B cell (primary cell): ENCODE results near the gene NFATC2. TPM values are rescaled to one million over a fixed set of nuclear protein-coding genes. Genes with fewer than 3 reads are reported as not detected.

Experiments
- ATAC-seq: fragments of 200-7000 bp; cut with Tn5 transposase; one replicate; pipeline ENCODE4 v1.10.0; 2021; ENCODE audit warnings: low read depth, mild to moderate bottlenecking, moderate number of reproducible peaks, moderate library complexity
- CTCF ChIA-PET: fragments of 350-600 bp; sonication (Branson Sonifier 250); formaldehyde crosslinking; loops from one replicate; lab custom pipeline; 2021; ENCODE audit warnings: antibody characterized with exemption, inconsistent platforms; lab: Charles Lee
- POLR2A ChIA-PET: fragments of 350-600 bp; sonication (Branson Sonifier 250); formaldehyde crosslinking; loops from one replicate; lab custom pipeline; 2021; ENCODE audit warnings: antibody characterized with exemption; lab: Charles Lee
- DNase-seq: peaks from one replicate; pipeline ENCODE4 v3.0.0; 2013
- H2AFZ ChIP-seq: 2 replicates; pipeline ENCODE4 v1.6.1; 2012; ENCODE audit warnings: mild to moderate bottlenecking, low read depth, low read length; ENCODE audit not compliant: insufficient read depth, poor library complexity, severe bottlenecking
- H3K27ac ChIP-seq, 2 donors: 1 replicate in 1 of 2; 2 replicates in 1 of 2; pipeline ENCODE4 v1.5.1; 2012 to 2013; ENCODE audit warnings: low read length in 2 of 2, mild to moderate bottlenecking in 2 of 2, moderate library complexity in 1 of 2
- H3K27me3 ChIP-seq, 4 experiments: fragments of 200-600 bp in 1 of 4; sonication (generic) in 1 of 4; replicated peaks in 1 of 4; 1 replicate in 2 of 4; 2 replicates in 2 of 4; pipeline versions ENCODE4 v1.6.1 to v1.7.0; 2013 to 2016; ENCODE audit warnings: low read length in 3 of 4, mild to moderate bottlenecking in 2 of 4, mixed read lengths in 1 of 4, moderate library complexity in 1 of 4; ENCODE audit not compliant: insufficient read depth in 4 of 4, control insufficient read depth in 3 of 4; ENCODE audit errors: control extremely low read depth in 1 of 4
- H3K36me3 ChIP-seq, 2 experiments: replicated peaks in 1 of 2; 1 replicate in 1 of 2; 2 replicates in 1 of 2; pipeline versions ENCODE4 v1.6.1 to v1.7.1; 2013; ENCODE audit warnings: low read length in 1 of 2; ENCODE audit not compliant: insufficient read depth in 2 of 2, control insufficient read depth in 1 of 2; ENCODE audit errors: control extremely low read depth in 1 of 2, extremely low read depth in 1 of 2
- H3K4me1 ChIP-seq, 2 donors: fragments of 200-600 bp in 1 of 2; sonication (generic) in 1 of 2; 1 replicate in 1 of 2; 2 replicates in 1 of 2; pipeline versions ENCODE4 v1.5.1 to v1.6.1; 2013 to 2017; ENCODE audit warnings: low read length in 2 of 2; ENCODE audit not compliant: control insufficient read depth in 2 of 2, insufficient read depth in 2 of 2
- H3K4me2 ChIP-seq: replicated peaks from 2 replicates; pipeline ENCODE3; 2012; ENCODE audit warnings: mild to moderate bottlenecking, low read depth, low read length; ENCODE audit not compliant: poor library complexity, severe bottlenecking
- H3K4me3 ChIP-seq, 5 experiments: fragments of 200-600 bp in 1 of 5; sonication (generic) in 1 of 5; 1 replicate in 3 of 5; 2 replicates in 2 of 5; pipeline versions ENCODE4 v1.5.1 to v1.7.0; 2011 to 2016; ENCODE audit warnings: low read length in 4 of 5, mild to moderate bottlenecking in 4 of 5, low read depth in 2 of 5, control low read depth in 1 of 5, moderate library complexity in 1 of 5; ENCODE audit not compliant: insufficient read depth in 1 of 5; ENCODE audit errors: control extremely low read depth in 1 of 5, extremely low read depth in 1 of 5
- H3K79me2 ChIP-seq: fragments of 200-600 bp; sonication (generic); one replicate; pipeline ENCODE4 v1.6.0; 2016; ENCODE audit warnings: low read length; ENCODE audit not compliant: control insufficient read depth, insufficient read depth
- H3K9ac ChIP-seq: fragments of 200-600 bp; sonication (generic); 2 replicates; pipeline ENCODE4 v1.6.1; 2017; ENCODE audit warnings: mild to moderate bottlenecking, low read length, moderate library complexity
- H3K9me3 ChIP-seq, 3 donors: one replicate each; pipeline versions ENCODE4 v1.6.1 to v1.7.1; 2013; ENCODE audit warnings: low read length in 2 of 3; ENCODE audit not compliant: control insufficient read depth in 2 of 3, insufficient read depth in 1 of 3; ENCODE audit errors: control extremely low read depth in 1 of 3
- H4K20me1 ChIP-seq: 2 replicates; pipeline ENCODE4 v1.6.0; 2012; ENCODE audit warnings: mild to moderate bottlenecking, low read length; ENCODE audit not compliant: insufficient read depth, control insufficient read depth, poor library complexity, severe bottlenecking
- H3K27ac Mint-ChIP-seq: one replicate; pipeline ENCODE4 v1.8.0; 2021; ENCODE audit warnings: mixed read lengths
- H3K27me3 Mint-ChIP-seq: one replicate; pipeline ENCODE4 v1.8.0; 2021; ENCODE audit warnings: mixed read lengths
- H3K4me1 Mint-ChIP-seq: one replicate; pipeline ENCODE4 v1.8.0; 2021; ENCODE audit warnings: mixed read lengths
- H3K4me3 Mint-ChIP-seq: one replicate; pipeline ENCODE4 v1.8.0; 2021; ENCODE audit warnings: mixed read lengths
- H3K9me3 Mint-ChIP-seq: one replicate; pipeline ENCODE4 v1.8.0; 2022; ENCODE audit warnings: mixed read lengths; ENCODE audit not compliant: insufficient read depth
- EZH2 ChIP-seq: IDR thresholded peaks from 2 replicates; pipeline ENCODE4 v1.6.1; 2012; ENCODE audit warnings: borderline replicate concordance, low read depth, mild to moderate bottlenecking, moderate library complexity, low read length; ENCODE audit not compliant: insufficient read depth, poor library complexity, severe bottlenecking
- WGBS: methylation state at CpG from one replicate; pipeline ENCODE4 v1.1.5; 2013; ENCODE audit warnings: missing lambda C conversion rate; ENCODE audit not compliant: insufficient coverage; 5-methylcytosine and 5-hydroxymethylcytosine counted together
- intact Hi-C: fragments of 100-400 bp; cut with micrococcal nuclease; formaldehyde crosslinking; loops from one replicate; pipeline ENCODE4 v1.10.0; 2022
- polyA plus RNA-seq: library from polyadenylated mRNA; depleted of rRNA; stranded (reverse); fragments of >200 nt; gene quantifications from 2 replicates; pipeline ENCODE4 v1.2.3, GENCODE V29; 2012
- total RNA-seq, 2 donors: library from RNA; stranded (reverse); fragments of 120-200 nt in 1 of 2; gene quantifications; 1 replicate in 1 of 2; 2 replicates in 1 of 2; pipeline versions ENCODE4 v1.2.3 to v1.2.4, GENCODE V29; 2013 to 2022
- TF ChIP-seq, protein P1 (sequence below): fragments of 200-600 bp; IDR thresholded peaks from one replicate; pipeline ENCODE4 v1.8.0; 2022; ENCODE audit warnings: antibody characterized with exemption, mild to moderate bottlenecking

The NFATC2 gene
- total and polyA plus RNA-seq, 2 donors (not counting 1 experiment from before 2014, with no cell fraction given): 10.1 to 38.0 TPM

DNA sequence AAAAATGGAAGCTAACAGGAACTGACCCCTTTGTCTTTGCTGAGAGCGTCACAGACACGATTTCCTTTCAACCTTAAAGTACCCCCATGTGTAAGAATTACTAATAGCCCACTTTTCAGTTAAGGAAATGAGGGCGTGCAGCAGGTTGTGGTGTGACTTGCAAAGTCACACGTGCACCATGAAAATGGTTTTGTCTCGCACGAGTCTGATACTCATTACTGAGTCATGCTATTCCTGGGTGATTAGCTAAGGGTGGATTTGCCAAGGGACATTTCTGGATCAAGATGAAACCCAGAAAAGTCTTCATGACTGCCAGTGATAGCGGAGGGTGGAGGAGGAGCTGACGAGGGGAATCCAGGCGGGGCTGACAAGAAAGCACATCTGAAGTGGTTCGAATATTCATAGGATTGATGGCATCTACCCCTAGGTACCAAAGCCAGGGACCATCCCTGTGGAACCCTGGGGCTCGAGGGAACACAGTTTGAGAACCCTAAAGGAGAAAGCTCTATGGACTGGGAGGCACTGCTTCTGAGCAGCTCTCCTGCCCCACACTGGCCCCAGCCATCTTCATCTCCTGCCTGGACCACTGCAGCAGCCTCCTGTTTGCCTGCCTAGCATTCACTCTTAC is 12.1 kb upstream of the NFATC2 start:
- Histone ChIP-seq H3K27me3 (peaks cover 0 to 21% (median 12%) of the 10 kb centered on the region in 4 experiments), H3K9me3 (no peaks in the 10 kb centered on the region), H3K27ac (no peak overlapping the region), H3K36me3 (no peaks in the 10 kb centered on the region), H4K20me1 (no peaks in the 10 kb centered on the region), H3K79me2 (no peaks in the 10 kb centered on the region), H3K4me3 (no peak overlapping the region), H3K4me1 (no peaks in the 10 kb centered on the region), H3K4me2 (no peak overlapping the region), H3K9ac (no peak overlapping the region), H2AFZ (no peak overlapping the region)
- TF ChIP-seq, protein P1, sequence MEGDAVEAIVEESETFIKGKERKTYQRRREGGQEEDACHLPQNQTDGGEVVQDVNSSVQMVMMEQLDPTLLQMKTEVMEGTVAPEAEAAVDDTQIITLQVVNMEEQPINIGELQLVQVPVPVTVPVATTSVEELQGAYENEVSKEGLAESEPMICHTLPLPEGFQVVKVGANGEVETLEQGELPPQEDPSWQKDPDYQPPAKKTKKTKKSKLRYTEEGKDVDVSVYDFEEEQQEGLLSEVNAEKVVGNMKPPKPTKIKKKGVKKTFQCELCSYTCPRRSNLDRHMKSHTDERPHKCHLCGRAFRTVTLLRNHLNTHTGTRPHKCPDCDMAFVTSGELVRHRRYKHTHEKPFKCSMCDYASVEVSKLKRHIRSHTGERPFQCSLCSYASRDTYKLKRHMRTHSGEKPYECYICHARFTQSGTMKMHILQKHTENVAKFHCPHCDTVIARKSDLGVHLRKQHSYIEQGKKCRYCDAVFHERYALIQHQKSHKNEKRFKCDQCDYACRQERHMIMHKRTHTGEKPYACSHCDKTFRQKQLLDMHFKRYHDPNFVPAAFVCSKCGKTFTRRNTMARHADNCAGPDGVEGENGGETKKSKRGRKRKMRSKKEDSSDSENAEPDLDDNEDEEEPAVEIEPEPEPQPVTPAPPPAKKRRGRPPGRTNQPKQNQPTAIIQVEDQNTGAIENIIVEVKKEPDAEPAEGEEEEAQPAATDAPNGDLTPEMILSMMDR: no peak
- TF ChIP-seq EZH2: no peak
- Mint-ChIP-seq H3K27me3 (peaks cover 30% of the 10 kb centered on the region), H3K4me1 (peaks cover 2% of the 10 kb centered on the region), H3K9me3 (no peaks in the 10 kb centered on the region), H3K4me3 (no peak overlapping the region), H3K27ac (no peak overlapping the region)
- DNase-seq: no peak
- no peak for ATAC-seq
- POLR2A ChIA-PET: no interaction called here
- CTCF ChIA-PET: interaction anchor here (1.1 kb wide), 1 partner anchor 40 kb away, joined by 3 read pairs; no protein-coding TSS in a partner anchor
- 66% methylated on average over 8 of the region's 11 CpGs for WGBS
- intact Hi-C loops: no loop called here

DNA sequence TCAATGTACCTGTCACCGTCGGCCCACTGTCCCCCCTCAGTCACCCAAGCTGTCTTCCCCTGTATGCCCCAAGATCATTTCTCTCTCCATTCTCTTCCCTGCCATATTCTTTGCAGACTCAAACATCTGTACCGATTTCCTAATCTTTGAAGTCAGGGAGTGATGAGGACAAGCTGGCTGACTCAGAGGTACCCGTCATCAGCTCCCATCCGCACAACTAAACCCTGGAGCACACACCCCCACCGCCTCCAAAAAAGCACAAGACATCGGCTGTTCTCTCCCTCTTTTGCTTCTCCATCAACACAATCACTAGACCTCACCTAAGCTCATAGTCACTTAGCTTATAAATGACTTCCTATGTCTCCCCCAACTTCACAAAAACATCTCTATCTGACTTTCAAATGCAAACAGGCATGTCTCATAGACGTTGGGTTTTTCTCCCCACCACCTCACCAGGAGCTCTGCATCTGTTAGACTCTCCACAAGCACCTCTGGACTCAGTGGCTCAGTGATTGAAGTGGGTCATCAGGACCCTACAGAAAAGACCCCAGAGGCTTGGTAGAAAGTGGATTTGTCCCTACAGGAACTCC is 11.5 kb upstream of the NFATC2 start:
- peaks cover 25% of the 10 kb centered on the region for H3K27me3 Mint-ChIP-seq
- no peak overlapping the region for H3K4me3 ChIP-seq
- no peak for DNase-seq
- H3K4me1 Mint-ChIP-seq: peaks cover 2% of the 10 kb centered on the region
- H3K4me1 ChIP-seq: no peaks in the 10 kb centered on the region
- H3K36me3 ChIP-seq: no peaks in the 10 kb centered on the region
- no peak overlapping the region for H3K9ac ChIP-seq
- no peak overlapping the region for H3K4me2 ChIP-seq
- no peaks in the 10 kb centered on the region for H4K20me1 ChIP-seq
- H3K4me3 Mint-ChIP-seq: no peak overlapping the region
- ChIA-PET POLR2A (no interaction called here), CTCF (interaction anchor here (1.1 kb wide), 1 partner anchor 41 kb away, joined by 3 read pairs; no protein-coding TSS in a partner anchor)
- H3K27ac Mint-ChIP-seq: no peak overlapping the region
- no peak for TF ChIP-seq EZH2
- TF ChIP-seq, protein P1: no peak
- 66% methylated on average over 6 of the region's 8 CpGs for WGBS
- no peak overlapping the region for H3K27ac ChIP-seq
- no peaks in the 10 kb centered on the region for H3K9me3 ChIP-seq
- H2AFZ ChIP-seq: no peak overlapping the region
- no peaks in the 10 kb centered on the region for H3K79me2 ChIP-seq
- H3K27me3 ChIP-seq: peaks cover 0 to 14% (median 6%) of the 10 kb centered on the region in 4 experiments
- ATAC-seq: no peak
- intact Hi-C loops: no loop called here
- no peaks in the 10 kb centered on the region for H3K9me3 Mint-ChIP-seq
